GM12873 (cell line): Measurements from ENCODE around the gene FASTKD3.

Experiments
- TF ChIP-seq, protein P1 (sequence below): IDR thresholded peaks from 2 replicates; pipeline ENCODE4 v1.5.1; 2012; ENCODE audit warnings: low read depth, mild to moderate bottlenecking, moderate library complexity, low read length, control low read depth; ENCODE audit not compliant: insufficient read depth; ENCODE audit errors: missing control alignments

FASTKD3 gene, protein sequence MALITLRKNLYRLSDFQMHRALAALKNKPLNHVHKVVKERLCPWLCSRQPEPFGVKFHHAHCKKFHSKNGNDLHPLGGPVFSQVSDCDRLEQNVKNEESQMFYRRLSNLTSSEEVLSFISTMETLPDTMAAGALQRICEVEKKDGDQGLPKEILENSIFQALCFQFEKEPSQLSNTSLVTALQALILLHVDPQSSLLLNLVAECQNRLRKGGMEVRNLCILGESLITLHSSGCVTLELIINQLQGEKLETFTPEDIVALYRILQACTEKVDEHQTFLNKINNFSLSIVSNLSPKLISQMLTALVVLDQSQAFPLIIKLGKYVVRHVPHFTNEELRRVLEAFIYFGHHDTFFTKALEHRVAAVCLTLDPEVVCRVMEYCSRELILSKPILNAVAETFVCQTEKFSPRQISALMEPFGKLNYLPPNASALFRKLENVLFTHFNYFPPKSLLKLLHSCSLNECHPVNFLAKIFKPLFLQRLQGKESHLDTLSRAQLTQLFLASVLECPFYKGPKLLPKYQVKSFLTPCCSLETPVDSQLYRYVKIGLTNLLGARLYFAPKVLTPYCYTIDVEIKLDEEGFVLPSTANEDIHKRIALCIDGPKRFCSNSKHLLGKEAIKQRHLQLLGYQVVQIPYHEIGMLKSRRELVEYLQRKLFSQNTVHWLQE

DNA sequence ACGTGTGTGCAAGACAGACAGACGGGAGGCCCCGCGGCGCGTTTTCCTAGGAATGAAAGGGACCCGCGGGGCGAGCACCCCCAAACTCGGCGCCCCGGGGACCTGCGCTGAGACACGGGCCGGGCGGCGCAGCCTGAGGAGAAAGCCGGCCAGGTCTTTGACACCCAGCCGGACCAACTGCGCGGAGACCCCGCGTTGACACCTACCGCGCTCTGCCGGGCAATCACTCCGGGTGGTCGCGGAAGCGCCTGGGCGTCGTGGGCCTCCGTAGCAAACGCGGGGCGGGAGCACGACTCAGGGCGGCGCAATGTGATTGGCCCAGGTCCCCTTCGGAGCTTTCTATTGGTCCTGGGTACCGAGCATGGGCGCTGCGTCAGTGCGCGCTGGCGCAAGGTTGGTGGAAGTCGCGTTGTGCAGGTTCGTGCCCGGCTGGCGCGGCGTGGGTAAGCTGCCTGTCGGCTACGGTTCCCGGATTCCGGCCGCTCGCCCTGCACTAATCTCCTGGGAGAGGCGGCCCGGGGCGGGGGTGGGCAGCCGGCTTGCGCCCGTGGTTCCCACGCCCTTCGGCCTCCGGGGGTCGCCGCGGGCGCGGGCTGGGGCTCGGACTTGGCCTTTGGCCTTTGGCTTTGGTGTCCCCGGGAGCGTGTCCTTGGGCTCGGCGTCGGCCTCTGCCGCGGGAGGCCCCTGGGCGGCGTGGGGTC is at the start of gene FASTKD3, which contains the start of gene MTRR:
Gene FASTKD3 (minus strand): TSS at position 259 of the 701 bp plus-strand sequence. CDS start 948 bp downstream, outside the sequence.
Gene MTRR (plus strand): TSS at position 376 of the 701 bp plus-strand sequence. CDS start 1,647 bp downstream, outside the sequence.
- TF ChIP-seq, protein P1, sequence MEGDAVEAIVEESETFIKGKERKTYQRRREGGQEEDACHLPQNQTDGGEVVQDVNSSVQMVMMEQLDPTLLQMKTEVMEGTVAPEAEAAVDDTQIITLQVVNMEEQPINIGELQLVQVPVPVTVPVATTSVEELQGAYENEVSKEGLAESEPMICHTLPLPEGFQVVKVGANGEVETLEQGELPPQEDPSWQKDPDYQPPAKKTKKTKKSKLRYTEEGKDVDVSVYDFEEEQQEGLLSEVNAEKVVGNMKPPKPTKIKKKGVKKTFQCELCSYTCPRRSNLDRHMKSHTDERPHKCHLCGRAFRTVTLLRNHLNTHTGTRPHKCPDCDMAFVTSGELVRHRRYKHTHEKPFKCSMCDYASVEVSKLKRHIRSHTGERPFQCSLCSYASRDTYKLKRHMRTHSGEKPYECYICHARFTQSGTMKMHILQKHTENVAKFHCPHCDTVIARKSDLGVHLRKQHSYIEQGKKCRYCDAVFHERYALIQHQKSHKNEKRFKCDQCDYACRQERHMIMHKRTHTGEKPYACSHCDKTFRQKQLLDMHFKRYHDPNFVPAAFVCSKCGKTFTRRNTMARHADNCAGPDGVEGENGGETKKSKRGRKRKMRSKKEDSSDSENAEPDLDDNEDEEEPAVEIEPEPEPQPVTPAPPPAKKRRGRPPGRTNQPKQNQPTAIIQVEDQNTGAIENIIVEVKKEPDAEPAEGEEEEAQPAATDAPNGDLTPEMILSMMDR: no peak

DNA sequence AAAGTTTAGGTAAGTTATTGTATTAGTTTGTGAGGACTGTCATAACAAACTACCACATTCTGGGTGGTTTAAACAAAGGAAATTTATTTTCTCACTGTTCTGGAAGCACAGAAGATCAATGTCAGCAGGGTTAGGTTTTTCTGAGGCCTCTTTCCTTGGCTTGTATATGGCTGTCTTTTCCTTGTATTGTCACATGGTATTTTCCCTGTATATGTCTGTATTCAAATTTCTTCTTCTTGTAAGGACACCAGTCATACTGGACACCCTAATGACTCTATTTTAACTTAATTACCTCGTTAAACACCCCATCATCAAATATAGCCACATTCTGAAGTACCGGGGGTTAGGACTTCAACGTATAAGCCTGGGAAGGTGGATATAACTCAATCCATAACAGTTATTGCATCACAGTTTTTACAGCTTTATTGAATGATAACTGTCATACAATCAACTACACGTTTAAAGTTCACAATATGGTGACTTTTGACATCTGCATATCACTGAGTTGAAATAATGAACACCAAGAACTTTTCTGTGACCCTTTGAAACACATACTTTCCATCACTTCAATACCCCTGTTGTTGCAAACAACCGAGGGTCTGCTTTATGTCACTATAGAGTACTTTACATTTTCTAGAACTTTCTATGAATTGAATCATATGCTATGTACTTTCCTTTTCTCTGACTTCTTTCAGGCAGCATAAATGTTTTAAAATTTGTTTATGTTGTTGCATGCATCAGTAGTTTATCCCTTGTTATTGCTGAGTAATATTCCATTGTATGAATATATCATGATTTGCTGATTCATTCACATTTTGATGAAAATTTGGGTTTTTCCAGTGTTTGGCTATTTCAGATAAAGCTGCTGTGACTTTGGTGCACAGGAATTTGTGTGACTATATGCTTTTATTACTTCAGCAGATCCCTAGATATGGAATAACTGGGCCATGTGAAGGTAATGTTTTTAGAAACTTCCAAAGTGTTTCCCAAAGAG is 48.6 kb upstream of the FASTKD3 start:
- TF ChIP-seq, protein P1: no peak

DNA sequence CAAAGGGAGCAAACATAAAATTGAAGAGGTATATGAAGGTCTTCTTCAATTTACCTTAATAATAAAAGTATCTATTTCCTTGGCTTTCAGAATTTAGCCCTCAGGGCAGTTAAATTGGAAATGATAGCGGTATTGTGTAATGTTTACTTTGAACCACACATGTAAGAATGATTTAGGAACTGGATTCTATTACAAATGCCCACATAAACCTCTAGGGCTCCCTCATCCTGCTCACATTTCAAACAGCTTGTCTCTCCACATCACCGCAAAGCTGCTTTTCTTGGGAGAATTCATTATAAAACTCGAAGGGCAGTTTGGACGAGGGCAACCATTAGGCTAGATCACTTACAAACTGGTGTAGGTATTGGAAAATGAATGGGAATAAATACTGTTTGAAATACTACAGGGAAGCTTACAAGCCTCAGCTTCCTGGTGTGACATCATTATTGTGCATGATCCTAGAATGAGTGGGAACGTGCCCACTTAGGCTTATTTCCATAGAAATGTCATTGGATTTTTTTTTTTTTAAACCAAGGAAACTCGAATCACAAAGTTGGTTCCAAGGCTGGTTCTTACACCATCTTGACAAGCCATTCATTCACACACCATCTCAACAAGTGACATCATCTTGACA is 47.5 kb upstream of the FASTKD3 start:
- TF ChIP-seq, protein P1: no peak

DNA sequence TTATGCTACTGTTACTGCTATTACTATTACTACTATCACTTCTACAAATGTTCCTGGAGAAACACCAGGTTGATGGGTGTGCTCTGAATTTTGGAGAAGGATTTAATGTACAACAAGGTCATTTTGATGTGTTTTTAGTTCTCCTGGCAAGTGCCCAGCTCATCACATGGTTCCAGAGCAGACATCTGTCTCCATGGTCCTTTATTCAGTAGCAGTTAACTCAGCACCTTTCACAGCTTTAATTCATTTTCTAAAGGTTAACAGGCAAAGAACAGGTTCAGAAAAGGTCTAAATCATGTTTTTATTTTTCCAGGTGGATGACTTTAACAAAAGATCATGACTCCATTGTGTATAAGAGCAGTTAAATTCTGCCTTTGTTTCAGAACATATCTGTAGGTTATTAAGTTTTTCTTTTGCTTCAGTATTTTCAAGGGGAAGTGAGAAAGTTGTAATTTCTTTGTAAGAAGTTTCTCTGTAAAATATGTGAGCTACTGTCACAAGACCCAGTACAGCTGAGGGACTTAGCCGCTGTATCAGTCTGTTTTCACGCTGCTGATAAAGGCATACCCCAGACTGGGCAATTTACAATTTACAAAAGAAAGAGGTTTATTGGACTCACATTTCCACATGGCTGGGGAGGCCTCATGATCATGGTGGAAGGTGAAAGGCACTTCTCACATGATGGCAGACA is 42.1 kb upstream of the FASTKD3 start:
- TF ChIP-seq, protein P1: no peak

DNA sequence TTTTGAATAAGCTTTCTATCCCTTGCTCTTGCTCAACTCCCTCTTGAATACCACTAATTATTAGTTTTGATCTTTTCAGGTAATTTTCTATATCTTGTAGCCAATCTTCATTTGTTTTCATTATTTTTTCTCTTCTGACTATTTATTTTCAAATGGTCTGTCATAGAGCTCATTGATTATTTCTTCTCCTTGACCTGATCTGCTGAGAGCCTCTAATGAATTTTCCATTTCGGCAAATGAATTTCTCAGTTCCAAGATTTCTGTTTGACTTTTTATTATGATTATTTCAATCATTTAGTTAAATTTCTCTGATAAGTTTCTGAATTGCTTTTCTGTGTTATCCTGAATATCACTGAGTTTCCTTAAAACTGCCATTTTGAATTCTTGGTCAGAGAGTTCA is 39.5 kb upstream of the FASTKD3 start:
- TF ChIP-seq, protein P1: no peak

DNA sequence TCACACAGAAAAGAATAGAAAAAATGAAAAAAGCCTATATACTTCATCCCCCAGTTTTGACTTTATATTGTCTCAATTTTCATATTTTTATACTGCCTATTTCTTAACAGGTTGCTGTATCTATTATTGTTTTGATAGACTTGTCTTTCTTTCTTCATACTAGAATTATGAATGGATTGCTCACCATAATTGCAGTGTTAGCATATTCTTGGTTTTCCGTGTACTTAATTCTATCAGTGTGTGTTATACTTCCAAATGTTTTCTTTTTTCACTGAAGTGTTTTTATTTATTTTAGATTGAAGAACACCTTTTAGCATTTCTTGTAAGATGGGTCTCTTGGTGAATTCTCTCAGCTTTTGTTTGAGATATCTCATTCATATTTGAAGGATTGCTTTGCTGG is 38.8 kb upstream of the FASTKD3 start:
- TF ChIP-seq, protein P1: no peak
